SK-N-SH (cell line): Measurements from ENCODE around the gene PCED1A. TPM values are rescaled to one million over a fixed set of nuclear protein-coding genes. Genes with fewer than 3 reads are reported as not detected.
"Not testable (repeated sequence)": the region's sequence is repeated elsewhere in the genome, so short reads cannot be mapped to it uniquely, and the experiment has no call there.

Experiments used
- CTCF ChIA-PET: fragments of 300-600, 350-600 bp; formaldehyde crosslinking; extraction: SDS; loops from one replicate; lab custom pipeline; 2021; lab: Yijun Ruan, JAX
- POLR2A ChIA-PET: fragments of 350-600 bp; sonication (Branson Sonifier 250); formaldehyde crosslinking; extraction: SDS; loops from one replicate; lab custom pipeline; 2020; ENCODE audit warnings: antibody characterized with exemption, inconsistent platforms; lab: Yijun Ruan, JAX
- DNase-seq: peaks from one replicate; pipeline ENCODE4 v3.0.0; 2012
- H2AFZ ChIP-seq: fragments of 200-600 bp; sonication (generic); 2 replicates; pipeline ENCODE4 v1.8.1; 2016; ENCODE audit warnings: antibody characterized with exemption, mild to moderate bottlenecking, low read depth
- H3F3A ChIP-seq: fragments of 200-600 bp; sonication (generic); replicated peaks from 2 replicates; pipeline ENCODE3; 2016; ENCODE audit warnings: antibody characterized with exemption, mild to moderate bottlenecking; ENCODE audit not compliant: insufficient read depth
- H3K27ac ChIP-seq, 2 experiments: fragments of 200-500 bp in 1 of 2; fragments of 200-600 bp in 1 of 2; sonication (Bioruptor generic) in 1 of 2; sonication (generic), shearing (Covaris generic) in 1 of 2; 2 replicates each; pipeline versions ENCODE4 v1.5.1 to v1.6.1; 2014 to 2016; ENCODE audit warnings: low read depth in 2 of 2, inconsistent platforms in 1 of 2, low read length in 1 of 2, mild to moderate bottlenecking in 1 of 2, mixed read lengths in 1 of 2
- H3K27me3 ChIP-seq: fragments of 200-600 bp; sonication (generic), shearing (Covaris generic); 2 replicates; pipeline ENCODE4 v1.6.1; 2016; ENCODE audit warnings: mixed run types; ENCODE audit not compliant: insufficient read depth
- H3K36me3 ChIP-seq, 2 experiments: fragments of 200-500 bp in 1 of 2; fragments of 200-600 bp in 1 of 2; sonication (Bioruptor generic) in 1 of 2; sonication (generic) in 1 of 2; replicated peaks in 1 of 2; 2 replicates each; pipeline versions ENCODE3 to v1.5.1; 2014 to 2016; ENCODE audit warnings: low read length in 1 of 2, mild to moderate bottlenecking in 1 of 2; ENCODE audit not compliant: insufficient read depth in 2 of 2, control insufficient read depth in 1 of 2
- H3K4me1 ChIP-seq, 2 experiments: fragments of 200-500 bp in 1 of 2; fragments of 200-600 bp in 1 of 2; sonication (Bioruptor generic) in 1 of 2; sonication (generic), shearing (Covaris generic) in 1 of 2; 2 replicates each; pipeline versions ENCODE4 v1.5.1 to v1.6.1; 2014 to 2016; ENCODE audit warnings: low read depth in 1 of 2, low read length in 1 of 2, mixed run types in 1 of 2; ENCODE audit not compliant: insufficient read depth in 2 of 2, control insufficient read depth in 1 of 2
- H3K4me2 ChIP-seq: fragments of 200-600 bp; sonication (generic), shearing (Covaris generic); 2 replicates; pipeline ENCODE4 v1.6.1; 2017; ENCODE audit warnings: mixed run types
- H3K4me3 ChIP-seq, 2 experiments: fragments of 200-500 bp in 1 of 2; fragments of 200-600 bp in 1 of 2; sonication (Bioruptor generic) in 1 of 2; sonication (generic), shearing (Covaris generic) in 1 of 2; 2 replicates each; pipeline versions ENCODE4 v1.5.1 to v1.8.1; 2014 to 2016; ENCODE audit warnings: low read depth in 2 of 2, inconsistent platforms in 1 of 2, low read length in 1 of 2, mild to moderate bottlenecking in 1 of 2, mixed read lengths in 1 of 2, moderate library complexity in 1 of 2
- H3K79me2 ChIP-seq: fragments of 200-600 bp; sonication (generic); 2 replicates; pipeline ENCODE4 v1.8.1; 2017; ENCODE audit warnings: mild to moderate bottlenecking; ENCODE audit not compliant: insufficient read depth
- H3K9ac ChIP-seq: fragments of 200-600 bp; sonication (generic); 2 replicates; pipeline ENCODE4 v1.6.1; 2017; ENCODE audit warnings: mixed run types
- H3K9me2 ChIP-seq: fragments of 200-600 bp; sonication (generic); 2 replicates; pipeline ENCODE4 v1.6.1; 2017; ENCODE audit warnings: mixed run types
- H3K9me3 ChIP-seq: fragments of 200-600 bp; sonication (generic); 2 replicates; pipeline ENCODE4 v1.6.1; 2017; ENCODE audit warnings: mixed run types, mild to moderate bottlenecking, moderate library complexity
- H4K20me1 ChIP-seq: fragments of 200-600 bp; sonication (generic); 2 replicates; pipeline ENCODE4 v1.6.1; 2017; ENCODE audit warnings: mild to moderate bottlenecking, mixed run types; ENCODE audit not compliant: insufficient read depth
- CTCF ChIP-seq: fragments of 200-600 bp; sonication (generic); IDR thresholded peaks from 2 replicates; pipeline ENCODE4 v1.6.1; 2017; ENCODE audit warnings: antibody characterized with exemption, mild to moderate bottlenecking, moderate library complexity
- FOXJ3 ChIP-seq: sonication (generic); formaldehyde crosslinking; IDR thresholded peaks from 2 replicates; pipeline ENCODE4 v1.5.1; 2020; ENCODE audit warnings: mild to moderate bottlenecking, missing genetic modification reagents
- IRF3 ChIP-seq: fragments of 150-350 bp; IDR thresholded peaks from 2 replicates; pipeline ENCODE4 v1.6.1; 2016; ENCODE audit warnings: mild to moderate bottlenecking, low read depth, low read length
- JUND ChIP-seq: IDR thresholded peaks from 2 replicates; pipeline ENCODE4 v1.4.0; 2012
- ZBTB33 ChIP-seq: IDR thresholded peaks from 2 replicates; pipeline ENCODE4 v1.4.0; 2012; ENCODE audit warnings: low read depth, borderline replicate concordance
- WGBS: methylation state at CpG from one replicate; pipeline ENCODE4 v1.1.6; 2017; ENCODE audit warnings: low lambda C conversion rate; 5-methylcytosine and 5-hydroxymethylcytosine counted together
- polyA plus RNA-seq, 3 experiments: library from polyadenylated mRNA; depleted of rRNA; stranded (reverse); fragments of >200 nt; gene quantifications; 2 replicates each; pipeline ENCODE4 v1.2.3, GENCODE V29; 2012
- TF ChIP-seq, protein P1 (sequence below): IDR thresholded peaks from 2 replicates; pipeline ENCODE4 v1.6.1; 2012; ENCODE audit warnings: mild to moderate bottlenecking, low read depth, low read length, moderate library complexity

Gene PCED1A
- polyA plus RNA-seq, 1 of the 3 experiments (the other 2 are of a cell fraction) = 65.2 TPM

GRCh38 chr20:2809690-2810089 lies 30.8 kb downstream of the PCED1A start (continued):
- TF ChIP-seq, protein P1, sequence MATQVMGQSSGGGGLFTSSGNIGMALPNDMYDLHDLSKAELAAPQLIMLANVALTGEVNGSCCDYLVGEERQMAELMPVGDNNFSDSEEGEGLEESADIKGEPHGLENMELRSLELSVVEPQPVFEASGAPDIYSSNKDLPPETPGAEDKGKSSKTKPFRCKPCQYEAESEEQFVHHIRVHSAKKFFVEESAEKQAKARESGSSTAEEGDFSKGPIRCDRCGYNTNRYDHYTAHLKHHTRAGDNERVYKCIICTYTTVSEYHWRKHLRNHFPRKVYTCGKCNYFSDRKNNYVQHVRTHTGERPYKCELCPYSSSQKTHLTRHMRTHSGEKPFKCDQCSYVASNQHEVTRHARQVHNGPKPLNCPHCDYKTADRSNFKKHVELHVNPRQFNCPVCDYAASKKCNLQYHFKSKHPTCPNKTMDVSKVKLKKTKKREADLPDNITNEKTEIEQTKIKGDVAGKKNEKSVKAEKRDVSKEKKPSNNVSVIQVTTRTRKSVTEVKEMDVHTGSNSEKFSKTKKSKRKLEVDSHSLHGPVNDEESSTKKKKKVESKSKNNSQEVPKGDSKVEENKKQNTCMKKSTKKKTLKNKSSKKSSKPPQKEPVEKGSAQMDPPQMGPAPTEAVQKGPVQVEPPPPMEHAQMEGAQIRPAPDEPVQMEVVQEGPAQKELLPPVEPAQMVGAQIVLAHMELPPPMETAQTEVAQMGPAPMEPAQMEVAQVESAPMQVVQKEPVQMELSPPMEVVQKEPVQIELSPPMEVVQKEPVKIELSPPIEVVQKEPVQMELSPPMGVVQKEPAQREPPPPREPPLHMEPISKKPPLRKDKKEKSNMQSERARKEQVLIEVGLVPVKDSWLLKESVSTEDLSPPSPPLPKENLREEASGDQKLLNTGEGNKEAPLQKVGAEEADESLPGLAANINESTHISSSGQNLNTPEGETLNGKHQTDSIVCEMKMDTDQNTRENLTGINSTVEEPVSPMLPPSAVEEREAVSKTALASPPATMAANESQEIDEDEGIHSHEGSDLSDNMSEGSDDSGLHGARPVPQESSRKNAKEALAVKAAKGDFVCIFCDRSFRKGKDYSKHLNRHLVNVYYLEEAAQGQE = no peak
- TF ChIP-seq FOXJ3 (CRISPR knock-in tag) (no peak), ZBTB33 (no peak)

GRCh38 chr20:2807929-2808328 lies 32.5 kb downstream of the PCED1A start:
- WGBS = 83% methylated on average over 9 of the region's 9 CpGs
- peaks cover 11% of the 10 kb centered on the region for H3K9me3 ChIP-seq
- H3K4me2 ChIP-seq, POLR2A ChIA-PET, H3K27me3 ChIP-seq, CTCF ChIA-PET, H4K20me1 ChIP-seq, H3F3A ChIP-seq, H2AFZ ChIP-seq, H3K79me2 ChIP-seq, H3K9ac ChIP-seq, H3K9me2 ChIP-seq, DNase-seq, H3K4me3 ChIP-seq, H3K36me3 ChIP-seq, H3K27ac ChIP-seq, H3K4me1 ChIP-seq: not testable (repeated sequence)

- no peaks in the 10 kb centered on the region for H4K20me1 ChIP-seq
- TF ChIP-seq JUND = no peak
- no peak for TF ChIP-seq CTCF
- no peak for TF ChIP-seq IRF3
- H3K9me2 ChIP-seq = no peaks in the 10 kb centered on the region
- H2AFZ ChIP-seq = no peak overlapping the region
- peaks cover 7% of the 10 kb centered on the region for H3K9me3 ChIP-seq
- H3K36me3 ChIP-seq = no peaks in the 10 kb centered on the region
- CTCF ChIA-PET = no interaction called here
- H3K27ac ChIP-seq = no peak overlapping the region
- DNase-seq = no peak
- no peaks in the 10 kb centered on the region for H3F3A ChIP-seq
- no peak overlapping the region for H3K9ac ChIP-seq
- H3K79me2 ChIP-seq = no peaks in the 10 kb centered on the region
- 67% methylated on average over 4 of the region's 4 CpGs for WGBS
- no peaks in the 10 kb centered on the region for H3K4me1 ChIP-seq
- H3K4me2 ChIP-seq = no peak overlapping the region
- POLR2A ChIA-PET = no interaction called here
- H3K27me3 ChIP-seq = no peaks in the 10 kb centered on the region
- no peak overlapping the region for H3K4me3 ChIP-seq
Measured at GRCh38 chr20:2807019-2807418, 33.4 kb downstream of the PCED1A start.
